COLO668 (cell line): ENCODE results near the gene LSAMP.
"Not testable (repeated sequence)": the region's sequence is repeated elsewhere in the genome, so short reads cannot be mapped to it uniquely, and the experiment has no call there.

ENCODE experiments used
- DNase-seq: peaks from one replicate; lab custom pipeline; 2025; ENCODE audit not compliant: unreplicated experiment; lab: John Stamatoyannopoulos, UW

The LSAMP gene

DNA sequence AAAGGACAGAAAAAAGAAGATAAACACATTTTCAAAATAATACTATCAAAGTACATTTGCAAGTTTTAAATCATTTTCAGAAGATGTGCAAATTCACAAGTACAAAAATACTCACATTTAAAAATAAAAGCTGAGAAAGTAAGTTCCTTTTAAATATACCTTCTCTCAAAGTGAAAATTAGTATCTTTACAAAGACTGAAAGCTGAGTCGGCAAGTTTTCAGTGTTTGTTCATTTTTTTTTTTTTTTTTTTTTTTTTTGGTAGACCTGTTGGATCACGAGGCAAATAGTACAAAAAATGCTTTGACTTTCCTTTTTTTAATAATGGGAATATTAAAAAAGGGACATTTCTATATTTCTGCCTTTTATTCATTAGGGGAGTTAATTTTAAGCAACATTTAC is 317.8 kb downstream of the LSAMP start:
- no peak for DNase-seq

DNA sequence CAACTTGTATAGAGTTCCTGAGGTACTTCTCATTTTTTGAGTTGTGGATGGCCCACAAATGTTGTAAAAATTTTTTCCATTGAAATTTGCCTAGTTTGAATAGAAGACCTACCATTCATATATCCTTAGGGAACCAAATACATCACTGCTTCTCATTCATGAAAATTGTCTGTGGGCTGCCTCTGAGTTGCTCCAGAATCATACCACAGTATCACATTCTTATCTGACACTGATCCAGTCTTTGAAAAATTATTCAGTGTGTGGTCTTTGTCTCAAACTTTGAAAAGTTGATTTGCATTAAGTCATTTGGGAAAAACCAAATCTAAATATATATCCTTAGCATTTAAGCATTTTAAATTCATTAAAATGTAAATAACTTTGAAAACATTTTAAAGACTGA is 321.1 kb downstream of the LSAMP start:
- no peak for DNase-seq

GRCh38 chr3:116118475-116119169 is 326.7 kb downstream of the LSAMP start:
- DNase-seq = no peak

GRCh38 chr3:116114586-116114985 is 330.7 kb downstream of the LSAMP start:
- DNase-seq = no peak

DNA sequence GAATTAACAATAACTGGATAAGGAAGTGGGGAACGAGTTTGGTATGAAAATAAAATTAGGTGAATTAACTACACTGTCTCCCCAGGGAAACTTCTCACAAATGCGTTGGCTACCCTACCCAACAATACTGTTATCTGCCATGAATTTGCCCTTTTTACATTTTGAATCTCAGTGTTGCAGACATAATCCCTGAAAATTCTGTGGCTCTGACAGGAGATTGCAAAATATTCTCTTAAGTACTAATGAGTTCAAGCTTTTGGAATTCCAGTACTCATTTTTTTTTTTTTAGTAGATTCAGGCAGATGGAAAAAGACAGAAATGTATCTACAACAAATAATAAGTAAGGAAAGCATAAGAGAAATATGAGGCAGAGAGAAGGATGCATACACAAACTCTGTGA is 332.6 kb downstream of the LSAMP start:
- no peak for DNase-seq

GRCh38 chr3:116111765-116112164 is 333.5 kb downstream of the LSAMP start:
- DNase-seq = no peak

GRCh38 chr3:116103868-116104530 is 341.3 kb downstream of the LSAMP start:
- DNase-seq = no peak

- DNase-seq = no peak
Observed at GRCh38 chr3:116102037-116102436, 343.2 kb downstream of the LSAMP start.

GRCh38 chr3:116097226-116097625 is 348.1 kb downstream of the LSAMP start:
- DNase-seq = no peak

GRCh38 chr3:116096631-116097030 is 348.7 kb downstream of the LSAMP start:
- no peak for DNase-seq

- DNase-seq = no peak
Observed at GRCh38 chr3:116093374-116093773, 351.9 kb downstream of the LSAMP start.

- DNase-seq = no peak
Observed at GRCh38 chr3:116087426-116087825, 357.9 kb downstream of the LSAMP start.

GRCh38 chr3:116084999-116085791 is 360.1 kb downstream of the LSAMP start:
- no peak for DNase-seq

DNA sequence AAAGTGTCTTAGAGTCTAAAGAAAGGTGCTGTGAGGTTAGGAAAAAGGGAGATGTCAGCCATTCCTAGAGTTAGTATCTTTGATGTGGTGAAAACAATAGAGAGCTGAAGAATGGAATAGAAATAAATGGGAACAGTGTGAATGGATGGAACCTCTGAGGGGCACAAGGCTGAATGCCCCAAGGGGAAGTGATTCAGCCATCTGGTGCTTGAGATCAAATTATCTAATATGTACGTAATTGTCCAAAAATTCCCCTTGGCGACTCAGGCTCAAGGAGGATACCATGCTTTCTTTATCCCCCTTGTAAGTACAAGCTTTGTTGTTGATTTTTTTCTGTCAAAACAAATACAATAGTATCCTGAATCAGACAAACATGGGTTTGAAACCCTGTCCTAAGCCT is 361.6 kb downstream of the LSAMP start:
- DNase-seq = no peak

GRCh38 chr3:116078561-116078960 is 366.7 kb downstream of the LSAMP start:
- no peak for DNase-seq

- DNase-seq = no peak
Observed at GRCh38 chr3:116077557-116077956, 367.7 kb downstream of the LSAMP start.

DNA sequence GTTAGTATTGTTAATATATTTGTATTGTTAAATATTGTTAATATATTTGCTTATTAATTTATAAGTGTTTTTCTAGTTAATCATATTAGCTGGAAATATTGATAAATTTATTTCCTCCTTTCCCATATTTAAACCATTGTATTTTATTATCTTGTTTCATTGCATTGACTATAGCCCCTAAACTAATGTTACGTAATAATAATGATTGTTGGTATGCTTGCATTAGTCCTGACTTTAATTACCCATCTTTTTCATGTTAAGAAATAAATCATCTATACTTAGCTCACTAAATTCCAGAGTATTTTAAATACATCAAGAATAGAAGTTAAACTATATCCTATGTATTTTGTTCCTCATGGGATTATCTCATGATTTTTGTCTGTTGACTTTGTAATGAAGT is 368.2 kb downstream of the LSAMP start:
- DNase-seq = no peak

DNA sequence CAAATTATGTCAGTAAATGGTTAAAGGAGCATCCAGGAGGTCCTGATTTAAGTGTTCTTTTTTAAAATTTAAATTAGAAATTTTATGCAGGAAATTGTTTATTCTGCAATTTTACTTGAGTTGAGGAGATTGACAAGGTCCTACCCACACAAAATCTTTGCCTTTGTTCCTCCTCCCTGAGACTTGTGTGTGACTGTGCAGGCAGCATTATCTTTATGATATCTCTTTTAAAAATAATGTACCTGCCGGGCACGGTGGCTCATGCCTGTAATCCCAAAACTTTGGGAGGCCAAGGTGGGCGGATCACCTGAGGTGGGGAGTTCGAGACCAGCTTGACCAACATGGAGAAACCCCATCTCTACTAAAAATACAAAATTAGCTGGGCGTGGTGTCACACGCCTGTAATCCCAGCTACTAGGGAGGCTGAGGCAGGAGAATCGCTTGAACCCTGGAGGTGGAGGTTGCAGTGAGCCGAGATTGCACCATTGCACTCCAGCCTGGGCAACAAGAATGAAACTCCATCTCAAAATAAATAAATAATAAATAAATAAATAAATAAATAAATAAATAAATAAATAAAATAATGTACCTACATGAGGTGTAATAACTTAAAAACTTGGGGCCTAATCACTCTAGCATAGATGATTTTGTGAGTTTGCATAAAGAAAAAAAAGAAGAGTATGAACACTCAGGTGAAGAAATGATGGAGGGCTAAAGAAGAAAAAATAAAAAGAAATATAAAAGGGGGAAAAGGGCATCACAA is 374.6 kb downstream of the LSAMP start:
- DNase-seq = not testable (repeated sequence)

GRCh38 chr3:116070061-116070460 is 375.2 kb downstream of the LSAMP start:
- no peak for DNase-seq

DNA sequence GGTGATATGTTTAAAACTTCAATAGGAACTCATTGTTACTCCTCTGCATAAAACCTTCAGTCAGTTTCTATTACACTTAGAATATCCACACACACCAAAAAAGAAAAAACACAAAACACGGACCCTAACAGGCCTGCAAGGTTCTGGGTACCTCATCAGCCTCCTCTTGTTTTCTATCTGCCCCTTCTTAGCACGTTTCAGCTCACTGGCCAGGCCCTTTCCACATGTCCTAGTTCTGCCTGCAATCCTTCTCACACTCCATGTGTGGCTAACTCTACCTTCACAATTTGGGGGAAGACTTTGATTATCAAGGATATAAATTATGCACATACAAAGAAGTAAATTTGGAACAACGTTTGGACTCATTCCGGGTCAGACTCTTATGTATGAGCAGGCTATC is 376.3 kb downstream of the LSAMP start:
- DNase-seq = no peak

- DNase-seq = no peak
Observed at GRCh38 chr3:116067326-116067725, 378.0 kb downstream of the LSAMP start.
